Left forelimb (tissue), 1 donor: Measurements from ENCODE around the gene UNK.
"Not testable (repeated sequence)": the region's sequence is repeated elsewhere in the genome, so short reads cannot be mapped to it uniquely, and the experiment has no call there.

ENCODE experiments used
- DNase-seq: peaks from one replicate; pipeline ENCODE4 v3.0.0-alpha.2; 2018; ENCODE audit warnings: low spot score

The UNK gene

DNA sequence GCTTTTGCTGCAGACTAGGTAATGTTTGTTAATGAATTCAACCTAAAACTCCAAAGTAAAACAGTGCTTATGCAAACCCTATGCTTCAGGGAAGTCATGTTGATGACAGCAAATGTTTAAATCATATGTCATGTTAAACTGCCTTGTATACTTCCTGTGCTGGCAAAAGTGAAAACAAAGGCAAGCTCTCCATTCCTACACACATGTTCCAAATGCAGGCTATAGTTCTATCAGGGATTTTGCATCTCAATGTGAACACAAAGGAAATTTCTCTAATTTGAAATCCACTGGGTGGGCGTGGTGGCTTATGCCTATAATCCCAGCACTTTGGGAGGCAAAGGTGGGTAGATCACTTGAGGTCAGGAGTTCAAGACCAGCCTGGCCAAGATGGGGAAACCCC is 19.3 kb downstream of the UNK start:
- DNase-seq, result no peak

DNA sequence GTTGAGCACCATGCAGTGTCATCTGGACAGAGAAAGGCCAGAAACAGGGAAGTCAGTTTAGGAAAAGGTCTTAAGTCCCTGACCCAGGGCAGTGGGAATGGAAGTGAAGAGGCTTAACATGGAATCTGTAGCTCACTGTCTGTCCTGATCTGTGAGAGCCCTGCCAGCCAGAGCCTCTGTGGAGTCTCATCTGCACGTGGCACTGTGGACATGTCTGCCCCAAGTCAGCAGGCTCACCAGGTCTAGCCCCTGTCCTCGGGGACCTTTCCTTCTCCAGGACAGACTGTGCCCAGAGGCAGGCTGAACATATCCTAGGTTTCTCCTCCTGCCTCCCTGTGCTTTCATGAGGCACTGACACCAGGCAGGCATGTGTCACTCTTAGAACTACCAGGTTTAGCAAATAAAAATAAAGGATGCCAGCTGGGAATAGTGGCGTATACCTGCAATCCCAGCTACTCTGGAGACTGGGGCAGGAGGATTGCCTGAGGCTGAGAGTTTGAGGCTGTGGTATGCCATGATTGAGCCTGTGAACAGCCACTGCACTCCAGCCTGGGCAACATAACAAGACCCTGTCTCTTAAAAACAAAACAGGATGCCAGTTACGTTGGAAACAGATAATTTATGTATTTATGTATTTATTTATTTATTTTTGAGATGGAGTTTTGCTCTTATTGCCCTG is 22.4 kb downstream of the UNK start:
- DNase-seq, result no peak

DNA sequence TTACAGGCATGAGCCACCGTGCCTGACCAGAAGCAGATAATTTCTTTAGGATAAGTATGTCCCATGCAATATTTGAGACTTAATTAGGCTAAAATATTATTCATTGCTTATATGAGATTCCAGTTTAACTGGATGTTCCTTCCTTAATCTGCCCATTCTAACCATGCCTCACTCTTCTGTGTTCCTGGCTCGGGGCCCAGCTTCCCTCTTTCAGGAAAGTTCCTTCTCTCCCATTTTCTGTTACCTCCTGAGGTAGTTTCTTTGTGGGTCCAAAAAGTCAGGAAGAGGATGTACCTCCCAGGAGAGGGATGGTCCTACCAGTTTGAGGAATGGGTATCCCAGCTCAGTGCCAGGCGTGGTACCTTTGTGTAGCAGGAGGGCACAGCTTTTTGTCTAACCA is 23.3 kb downstream of the UNK start:
- DNase-seq, result no peak

DNA sequence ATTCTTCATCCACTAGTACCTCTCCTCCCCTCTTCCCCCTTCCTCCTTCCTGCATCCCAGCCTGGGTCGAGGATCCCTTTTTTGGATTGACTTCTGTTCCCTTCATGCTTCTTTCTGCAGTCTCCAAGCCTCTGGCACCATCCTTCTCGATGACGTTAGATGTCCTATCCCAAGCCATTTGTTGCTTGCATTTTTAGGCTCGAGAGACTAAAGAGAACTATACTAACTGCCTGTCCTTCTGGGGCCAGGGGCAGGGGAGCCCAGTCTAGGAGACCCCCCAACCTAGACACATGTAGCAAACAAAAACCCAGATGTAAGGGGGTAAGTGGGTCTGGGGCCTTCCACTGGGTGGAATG is 23.9 kb downstream of the UNK start:
- DNase-seq, result no peak

DNA sequence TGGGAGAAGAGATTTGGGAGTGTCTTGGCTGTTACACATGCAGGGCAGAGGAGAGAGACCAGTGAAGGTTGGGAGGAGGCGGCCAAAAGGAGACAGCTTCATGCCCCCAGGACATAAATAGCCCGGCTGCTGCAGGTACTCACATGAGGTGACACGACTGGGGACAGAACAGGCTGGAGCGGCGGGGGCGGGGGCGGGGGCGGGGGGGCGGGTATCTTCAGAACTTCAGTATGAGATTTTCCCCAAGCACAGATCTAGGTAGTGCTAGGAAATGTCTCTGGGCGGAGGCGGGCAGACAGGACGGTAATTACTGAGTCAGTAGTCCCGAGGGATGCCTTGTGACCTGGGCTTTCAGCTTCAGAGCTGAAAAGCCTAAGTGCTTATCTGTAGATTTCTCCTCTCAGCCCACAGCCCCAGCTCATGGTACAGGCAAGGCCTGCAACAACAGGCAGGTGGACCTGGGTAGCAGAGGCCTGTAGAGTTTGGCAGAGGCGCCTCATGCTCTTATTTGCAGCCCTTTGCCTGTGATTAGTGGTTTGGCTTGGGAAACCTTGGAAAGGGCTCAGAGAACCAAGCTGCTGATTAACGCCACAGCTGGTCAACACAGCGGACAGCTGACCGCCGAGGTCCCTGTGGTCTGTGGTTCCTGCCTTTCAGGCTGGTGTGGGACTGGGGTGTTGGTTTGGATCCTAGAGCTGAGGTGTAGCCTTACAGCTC is 24.5 kb downstream of the UNK start:
- DNase-seq, result no peak

DNA sequence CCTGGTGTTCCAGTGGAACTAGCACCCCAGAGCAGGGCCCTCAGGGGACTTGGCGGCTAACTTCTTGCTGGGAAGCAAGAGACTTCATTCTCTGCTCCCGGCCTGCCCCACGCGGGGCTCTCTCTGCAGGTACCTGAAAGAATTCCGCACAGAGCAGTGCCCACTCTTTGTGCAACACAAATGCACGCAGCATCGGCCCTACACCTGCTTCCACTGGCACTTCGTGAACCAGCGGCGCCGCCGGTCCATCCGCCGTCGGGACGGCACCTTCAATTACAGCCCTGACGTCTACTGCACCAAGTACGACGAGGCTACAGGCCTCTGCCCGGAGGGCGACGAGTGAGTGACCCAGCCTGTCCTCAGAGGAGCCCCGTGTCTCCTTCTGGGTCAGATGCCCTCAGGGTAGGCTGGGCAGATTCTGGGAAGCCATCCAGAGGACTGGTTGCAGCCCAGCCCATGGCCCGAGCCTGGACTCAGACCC is 25.1 kb downstream of the UNK start:
- no peak for DNase-seq

DNA sequence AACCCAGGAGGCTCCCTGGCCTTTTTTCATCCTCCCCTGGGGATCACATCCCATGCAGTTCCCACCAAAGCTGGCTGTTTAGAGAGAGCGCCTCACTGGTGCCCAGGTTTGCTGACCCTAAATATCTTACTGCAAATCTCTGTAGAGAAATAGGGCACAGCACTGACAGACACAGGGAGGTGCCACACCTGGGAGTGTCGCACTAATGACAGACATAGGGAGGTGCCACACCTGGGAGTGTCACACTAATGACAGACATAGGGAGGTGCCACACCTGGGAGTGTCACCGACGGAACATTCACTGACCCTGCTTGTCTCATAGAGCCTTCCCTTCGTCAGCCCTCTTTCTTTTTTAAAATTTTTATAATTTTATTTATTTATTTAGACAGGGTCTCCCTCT is 25.6 kb downstream of the UNK start:
- DNase-seq, result no peak

DNA sequence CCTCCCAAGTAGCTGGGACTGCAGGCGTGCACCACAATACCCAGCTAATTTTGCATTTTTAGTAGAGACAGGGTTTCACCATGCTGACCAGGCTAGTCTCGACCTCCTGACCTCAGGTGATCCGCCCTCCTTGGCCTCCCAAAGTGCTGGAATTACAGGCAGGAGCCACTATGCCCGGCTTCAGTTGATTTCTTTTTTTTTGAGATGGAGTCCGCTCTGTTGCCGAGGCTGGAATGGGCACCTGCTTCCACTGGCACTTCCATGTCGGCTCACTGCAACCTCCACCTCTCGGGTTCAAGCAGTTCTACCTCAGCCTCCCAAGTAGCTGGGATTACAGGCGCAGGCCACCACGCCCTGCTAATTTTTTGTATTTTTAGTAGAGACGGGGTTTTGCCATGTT is 26.1 kb downstream of the UNK start:
- DNase-seq, result not testable (repeated sequence)

GRCh38 chr17:75811174-75811573 is 26.6 kb downstream of the UNK start:
- DNase-seq, result no peak

- DNase-seq, result no peak
Measured at GRCh38 chr17:75812096-75813013, 27.7 kb downstream of the UNK start.

GRCh38 chr17:75813081-75814020 is 28.7 kb downstream of the UNK start:
- DNase-seq, result no peak

DNA sequence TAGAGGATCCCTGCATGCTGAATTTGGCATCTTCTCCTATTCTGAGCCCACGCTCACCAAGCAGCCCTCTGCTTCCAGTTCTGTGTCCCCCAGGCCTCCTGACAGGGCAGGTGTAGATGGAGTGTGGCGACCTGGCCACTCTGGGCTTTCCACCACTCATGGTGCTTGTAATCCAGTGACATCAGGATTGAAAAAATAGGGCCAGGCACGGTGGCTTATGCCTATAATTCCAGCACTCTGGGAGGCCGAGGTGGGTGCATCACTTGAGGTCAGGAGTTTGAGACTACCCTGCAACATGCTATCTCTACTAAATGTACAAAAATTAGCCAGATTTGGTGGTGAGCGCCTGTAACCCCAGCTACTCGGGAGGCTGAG is 29.4 kb downstream of the UNK start:
- DNase-seq, result no peak

DNA sequence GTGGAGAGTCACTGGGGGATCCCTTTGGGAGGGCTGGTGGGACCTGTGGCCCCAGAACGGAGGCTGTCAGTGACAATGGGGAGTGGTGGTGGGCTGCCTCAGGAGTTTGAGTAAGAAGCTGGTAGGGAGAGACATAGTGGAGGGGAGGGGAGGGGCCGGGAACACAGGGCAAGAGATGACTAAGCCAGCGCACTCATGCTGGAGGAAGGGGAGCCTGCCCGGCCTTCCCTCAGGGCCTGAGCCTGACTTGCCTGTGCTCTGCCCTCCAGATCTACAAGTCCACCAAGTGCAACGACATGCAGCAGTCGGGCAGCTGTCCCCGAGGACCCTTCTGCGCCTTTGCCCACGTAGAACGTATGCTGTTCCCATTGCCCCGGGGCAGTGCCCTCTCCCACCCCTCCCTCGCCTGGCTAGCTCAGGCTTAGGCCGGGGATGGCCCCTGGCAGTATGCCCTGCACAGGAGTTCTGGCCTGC is 30.3 kb downstream of the UNK start:
- DNase-seq, result no peak

DNA sequence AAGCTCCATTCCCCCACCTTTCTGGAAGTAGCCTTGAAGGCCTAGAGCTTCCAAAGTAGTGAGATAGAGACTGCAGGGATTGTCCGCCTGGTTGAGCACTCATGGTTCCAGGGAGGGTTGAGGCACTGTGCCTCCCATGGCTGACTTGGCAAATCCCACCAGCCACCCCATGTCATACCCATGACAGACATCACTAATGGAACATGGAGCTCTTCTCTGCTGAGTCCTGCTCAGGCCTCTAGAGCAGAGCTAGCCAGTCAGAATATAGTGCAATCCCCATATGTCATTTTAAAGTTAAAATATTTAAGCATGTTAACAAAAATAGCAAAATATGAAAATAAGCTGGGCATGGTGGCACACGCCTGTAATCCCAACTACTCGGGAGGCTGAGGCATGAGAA is 30.8 kb downstream of the UNK start:
- no peak for DNase-seq

DNA sequence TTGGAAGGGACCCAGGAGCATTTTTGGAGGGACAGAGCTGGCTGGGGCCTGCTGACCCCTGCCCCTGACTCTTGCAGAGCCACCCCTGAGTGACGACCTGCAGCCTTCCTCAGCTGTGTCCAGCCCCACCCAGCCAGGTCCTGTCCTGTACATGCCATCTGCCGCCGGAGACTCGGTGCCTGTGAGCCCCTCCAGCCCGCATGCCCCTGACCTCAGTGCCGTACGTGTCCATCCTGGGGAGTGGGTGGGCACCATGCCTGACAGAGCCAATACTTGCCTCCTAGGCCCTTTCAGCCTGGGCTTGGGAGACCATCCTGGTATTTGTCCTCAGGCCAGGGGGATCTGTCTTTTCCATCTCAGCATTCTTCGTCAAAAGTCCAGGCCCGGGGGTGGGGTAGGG is 32.1 kb downstream of the UNK start:
- DNase-seq, result no peak

GRCh38 chr17:75817571-75817970 is 33.0 kb downstream of the UNK start:
- DNase-seq, result no peak

GRCh38 chr17:75818326-75818885 is 33.8 kb downstream of the UNK start:
- no peak for DNase-seq

- DNase-seq, result no peak
Measured at GRCh38 chr17:75819116-75819515, 34.5 kb downstream of the UNK start.

GRCh38 chr17:75819678-75820077 is 35.1 kb downstream of the UNK start:
- DNase-seq, result peak; percentile 63

- DNase-seq, result no peak
Measured at GRCh38 chr17:75820094-75821080, 35.8 kb downstream of the UNK start.
